DMS153 treated with DMSO at 0.1 percent for 48 hours (cell line): ENCODE results near the gene IGF1.

Source experiments
- DNase-seq: peaks from one replicate; lab custom pipeline; 2025; ENCODE audit not compliant: unreplicated experiment; lab: John Stamatoyannopoulos, UW

The IGF1 gene

GRCh38 chr12:102497743-102498142 is 17.4 kb upstream of the IGF1 start:
- no peak for DNase-seq

GRCh38 chr12:102496591-102496990 is 16.2 kb upstream of the IGF1 start:
- no peak for DNase-seq

DNA sequence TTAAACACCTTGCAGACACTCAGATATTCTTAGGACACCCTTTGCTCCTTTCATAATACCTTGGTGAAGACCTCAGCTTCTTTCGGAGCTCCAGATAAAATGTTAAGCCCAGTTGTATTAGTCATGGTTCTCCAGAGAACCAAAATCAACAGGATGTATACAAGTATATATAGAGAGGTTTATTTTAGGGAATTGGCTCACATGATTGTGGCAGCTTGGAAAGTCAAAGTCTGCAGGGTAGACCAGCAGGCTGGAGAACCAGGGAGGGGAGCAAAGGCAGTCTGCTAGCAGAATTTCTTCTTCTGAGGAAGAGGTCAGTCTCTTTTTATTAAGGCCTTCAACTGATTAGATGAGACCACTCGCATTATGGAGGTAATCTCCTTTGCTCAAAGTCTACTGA is 6.9 kb upstream of the IGF1 start:
- DNase-seq, result no peak

DNA sequence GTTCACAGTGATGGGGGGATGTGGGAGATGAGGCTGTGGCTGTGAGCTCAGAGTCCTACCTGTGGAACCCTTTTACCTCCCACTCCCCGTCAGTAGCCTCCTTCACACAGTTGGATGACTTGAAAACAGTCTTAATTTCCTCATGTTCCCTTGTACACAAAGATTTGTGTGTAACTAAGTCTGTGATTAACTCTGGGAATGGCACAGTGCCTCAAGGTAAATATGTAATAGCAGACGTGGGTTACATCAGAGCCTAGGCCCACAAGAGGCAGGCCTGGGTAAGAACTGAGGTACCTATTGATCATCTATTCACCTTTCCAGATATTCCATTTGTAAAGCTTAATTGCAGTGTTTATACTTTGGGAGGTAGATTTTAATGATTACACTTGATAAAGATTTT is 5.8 kb upstream of the IGF1 start:
- no peak for DNase-seq

DNA sequence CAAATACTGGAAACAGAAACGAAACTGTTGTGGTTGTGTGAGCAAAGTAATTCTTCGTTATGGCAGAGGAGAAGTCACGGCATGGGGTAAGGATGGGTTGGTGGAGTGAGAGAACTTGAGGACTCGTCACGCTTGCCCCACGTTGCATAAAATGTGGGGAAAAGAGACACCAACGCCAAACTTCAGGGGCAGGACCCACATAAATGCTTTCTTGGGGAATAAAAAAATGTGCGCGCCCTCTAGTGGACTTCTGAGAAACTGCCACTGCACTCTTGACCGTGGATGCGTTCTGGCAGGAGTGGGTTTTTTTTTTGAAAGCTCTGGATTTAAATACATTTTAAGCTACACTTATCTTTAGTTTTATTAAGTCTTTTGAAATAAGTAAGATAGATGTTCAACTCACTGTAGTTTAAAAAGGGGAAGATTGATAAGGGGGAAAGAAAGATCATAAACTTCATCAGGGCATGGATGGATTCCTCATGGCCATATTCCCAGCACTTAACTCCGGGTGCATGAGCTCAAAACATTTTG is 4.1 kb upstream of the IGF1 start:
- DNase-seq, result no peak

DNA sequence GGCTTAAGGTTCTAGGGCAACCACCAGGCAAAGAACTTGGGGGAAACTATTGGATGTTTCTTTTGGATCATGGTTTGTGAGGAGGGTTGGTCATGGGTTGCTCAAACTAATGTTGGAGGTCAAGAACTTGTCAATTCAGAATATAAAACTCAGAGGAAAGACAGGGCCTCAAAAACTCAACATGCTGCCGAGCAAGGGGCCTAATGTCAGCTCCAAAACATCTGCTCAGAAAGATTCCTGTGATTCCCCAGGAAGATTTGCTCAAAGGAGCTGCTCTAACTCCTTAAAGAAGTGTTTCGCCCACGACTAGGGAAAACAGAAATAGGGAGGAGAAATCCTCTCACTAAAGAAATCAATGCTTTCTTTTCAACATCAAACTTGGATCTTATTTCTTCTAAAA is 3.7 kb upstream of the IGF1 start:
- DNase-seq, result no peak

DNA sequence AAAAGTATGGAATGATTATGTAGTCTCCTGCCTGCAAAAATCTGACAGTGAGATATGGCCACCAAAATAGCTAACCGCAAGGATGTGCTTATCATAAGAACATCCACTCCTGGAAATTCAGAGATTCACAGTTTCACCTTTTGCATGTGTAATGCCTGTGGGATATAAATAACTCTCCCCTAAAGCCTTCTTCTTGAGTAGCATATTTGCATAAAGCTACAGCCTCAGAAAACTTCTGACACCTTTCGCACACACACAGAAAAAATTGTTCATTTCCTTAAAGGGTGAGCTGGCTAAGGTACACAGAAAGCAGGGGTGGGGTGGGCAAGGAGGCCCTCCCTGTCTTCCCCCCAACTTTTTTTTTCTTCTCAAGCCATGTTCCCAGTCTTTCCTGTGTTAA is 3.1 kb upstream of the IGF1 start:
- DNase-seq, result no peak

DNA sequence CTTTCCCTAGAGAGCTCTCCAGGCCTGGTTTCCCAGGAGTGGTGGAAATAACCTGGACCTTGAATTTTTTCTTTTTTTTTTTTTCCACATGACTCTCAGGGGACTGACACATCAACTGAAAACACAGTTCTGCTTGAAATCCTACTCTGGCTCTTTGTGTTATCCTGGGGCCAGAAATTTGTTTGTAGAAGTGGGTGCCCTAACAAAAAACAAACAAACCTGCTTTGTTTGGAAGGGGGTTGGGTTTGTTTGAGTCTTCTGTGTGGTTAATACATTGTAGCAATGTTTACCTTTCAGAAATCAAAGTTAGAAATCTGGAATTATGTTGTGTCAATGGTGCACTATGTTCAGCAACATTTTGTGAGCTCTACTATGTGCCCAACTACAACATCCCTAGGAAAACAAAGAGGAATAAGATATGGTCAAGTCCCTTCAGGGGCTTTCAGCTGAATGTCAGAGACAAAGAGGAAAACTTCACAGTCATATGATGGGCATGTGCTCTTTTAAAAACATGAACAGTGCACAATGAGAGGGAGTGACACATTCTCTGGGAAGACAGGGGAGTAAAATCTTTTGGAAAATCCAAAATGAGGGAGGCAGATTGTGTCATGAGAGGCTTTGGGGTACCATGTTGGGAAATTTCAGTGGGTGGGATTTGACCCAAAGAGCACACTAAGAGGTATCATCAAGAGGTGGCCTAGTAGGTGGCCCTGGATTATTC is 1.5 kb upstream of the IGF1 start:
- no peak for DNase-seq

- no peak for DNase-seq
These were observed 424 bp downstream of the IGF1 start for GRCh38 chr12:102479939-102480338.

- no peak for DNase-seq
These were observed 1.1 kb downstream of the IGF1 start for GRCh38 chr12:102479099-102479885.

GRCh38 chr12:102478405-102479098 is 1.8 kb downstream of the IGF1 start:
- DNase-seq, result no peak

DNA sequence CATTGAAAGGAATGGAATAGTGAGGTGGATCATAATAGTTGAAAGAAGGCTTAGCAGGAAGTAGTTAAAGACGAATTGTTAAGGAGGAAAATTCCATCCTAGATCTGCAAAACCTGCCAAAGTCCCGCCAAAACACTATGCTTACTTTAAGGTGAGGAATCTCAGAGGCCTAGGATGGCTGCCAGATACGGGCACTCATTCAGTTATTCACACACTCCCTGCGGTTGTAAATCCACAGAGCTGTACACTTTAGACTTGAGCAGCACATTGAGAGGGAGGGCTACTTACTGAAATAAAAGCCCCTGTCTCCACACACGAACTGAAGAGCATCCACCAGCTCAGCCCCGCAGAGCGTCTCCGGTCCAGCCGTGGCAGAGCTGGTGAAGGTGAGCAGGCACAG is 5.0 kb downstream of the IGF1 start:
- no peak for DNase-seq

DNA sequence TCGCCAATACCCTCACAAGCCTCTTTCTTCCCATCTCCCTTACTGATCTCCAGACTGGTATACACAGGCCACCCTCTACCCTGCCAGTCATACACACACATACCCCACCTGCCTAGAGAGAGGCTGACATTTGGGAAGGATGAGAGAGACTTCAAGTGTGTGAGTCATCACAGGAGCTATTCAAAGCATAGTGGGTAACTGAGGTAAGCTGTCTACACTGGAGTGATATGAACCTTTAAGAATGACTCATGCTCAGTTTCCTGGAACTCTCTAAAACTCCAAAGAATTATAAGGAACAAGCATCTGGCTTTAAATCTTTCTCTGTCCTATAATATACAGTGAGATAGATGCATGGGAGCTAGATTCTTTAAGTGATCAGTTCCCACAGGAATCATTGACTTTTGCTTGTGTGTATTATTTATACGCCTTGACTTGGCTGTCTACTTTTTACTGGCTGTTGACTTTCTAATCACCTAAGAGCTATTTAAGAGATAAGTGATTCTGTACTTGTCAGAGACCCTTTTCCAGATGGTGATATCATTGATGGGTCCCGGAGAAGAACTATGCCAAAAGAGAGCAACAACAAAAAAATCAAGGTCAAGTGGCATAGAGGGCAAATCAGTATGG is 5.8 kb downstream of the IGF1 start:
- DNase-seq, result no peak

GRCh38 chr12:102472496-102472895 is 7.9 kb downstream of the IGF1 start:
- DNase-seq, result no peak

- no peak for DNase-seq
These were observed 8.8 kb downstream of the IGF1 start for GRCh38 chr12:102471556-102471955.

DNA sequence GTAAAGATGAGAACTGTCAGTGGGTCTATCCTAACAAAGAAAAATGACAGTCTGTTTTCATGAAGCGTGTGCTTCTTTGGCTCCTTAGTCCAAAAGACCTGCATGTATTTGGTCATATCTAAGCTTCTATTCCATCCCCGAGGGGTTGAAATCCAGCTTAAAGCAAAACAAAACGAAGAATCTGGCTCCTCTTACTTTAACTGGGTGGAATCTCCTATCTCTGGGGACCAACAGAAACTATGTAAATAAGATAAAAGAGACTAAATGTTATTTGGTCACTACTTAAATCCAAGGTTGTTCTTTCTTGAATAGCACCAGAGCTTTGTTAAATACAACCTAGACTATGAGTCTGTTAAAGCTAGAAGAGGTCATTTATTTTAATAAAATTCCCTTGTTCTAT is 9.4 kb downstream of the IGF1 start:
- no peak for DNase-seq

DNA sequence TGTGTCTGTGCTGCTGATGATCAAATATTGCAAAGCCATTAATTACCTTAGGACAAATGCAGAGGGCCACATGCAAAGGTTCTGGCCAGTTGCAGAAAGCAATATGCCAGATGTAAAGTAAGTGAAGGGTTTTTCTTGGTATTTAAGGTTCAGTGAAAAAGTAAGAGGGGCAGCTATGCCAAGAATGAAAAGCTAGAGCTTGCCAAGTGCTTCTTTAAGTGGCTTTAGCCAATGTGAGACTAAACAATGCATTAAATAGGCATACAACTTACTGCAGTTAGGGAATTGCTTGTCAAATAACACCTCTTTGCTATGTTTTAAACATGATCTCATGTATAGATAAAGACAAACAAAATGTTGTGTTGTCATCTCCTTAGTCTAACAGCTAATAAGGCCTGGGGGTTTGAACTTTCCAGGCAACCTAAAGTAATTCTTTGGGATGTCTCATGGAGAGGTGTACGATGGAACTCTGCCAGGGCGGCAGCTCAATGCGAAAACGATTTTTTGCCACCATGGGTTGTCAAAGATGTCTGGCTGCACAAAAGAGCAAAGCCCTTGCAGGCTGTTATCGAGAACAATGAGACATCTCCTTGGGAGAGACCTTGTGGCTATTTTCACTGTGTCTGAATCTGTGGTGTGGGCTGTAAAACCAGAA is 12.0 kb downstream of the IGF1 start:
- no peak for DNase-seq

DNA sequence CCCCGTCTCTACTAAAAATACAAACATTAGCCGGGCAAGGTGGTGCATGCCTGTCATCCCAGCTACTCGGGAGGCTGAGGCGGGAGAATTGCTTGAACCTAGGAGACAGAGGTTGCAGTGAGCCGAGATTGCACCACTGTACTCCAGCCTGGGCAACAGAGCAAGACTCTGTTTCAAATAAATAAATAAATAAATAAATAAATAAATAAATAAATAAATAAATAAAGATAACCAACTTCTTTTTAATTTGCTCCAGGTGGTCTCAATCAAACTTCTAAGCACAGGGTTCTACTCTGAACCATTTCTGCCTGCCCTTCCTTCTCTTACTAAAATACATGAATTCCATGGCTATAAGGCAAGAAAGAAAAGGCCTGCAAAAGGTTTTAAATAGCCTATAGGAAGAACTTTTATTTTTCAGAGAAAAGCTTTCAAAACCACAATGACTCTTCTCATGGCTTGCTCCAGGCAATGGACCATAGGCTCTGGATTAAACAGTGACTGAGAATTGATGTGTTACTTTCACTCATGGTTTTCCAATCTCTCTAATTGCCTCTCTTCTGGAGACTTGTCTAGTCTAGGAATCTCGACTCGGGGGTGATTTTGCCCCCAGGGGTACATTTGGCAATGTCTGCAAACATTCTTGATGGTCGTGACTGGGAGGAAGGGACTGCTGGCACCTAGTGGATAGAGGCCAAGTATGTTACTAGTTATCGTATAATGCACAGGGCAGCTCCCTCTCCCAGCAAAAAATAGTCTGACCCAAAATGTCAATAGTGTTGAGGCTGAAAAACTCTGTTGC is 14.4 kb downstream of the IGF1 start:
- DNase-seq, result no peak

DNA sequence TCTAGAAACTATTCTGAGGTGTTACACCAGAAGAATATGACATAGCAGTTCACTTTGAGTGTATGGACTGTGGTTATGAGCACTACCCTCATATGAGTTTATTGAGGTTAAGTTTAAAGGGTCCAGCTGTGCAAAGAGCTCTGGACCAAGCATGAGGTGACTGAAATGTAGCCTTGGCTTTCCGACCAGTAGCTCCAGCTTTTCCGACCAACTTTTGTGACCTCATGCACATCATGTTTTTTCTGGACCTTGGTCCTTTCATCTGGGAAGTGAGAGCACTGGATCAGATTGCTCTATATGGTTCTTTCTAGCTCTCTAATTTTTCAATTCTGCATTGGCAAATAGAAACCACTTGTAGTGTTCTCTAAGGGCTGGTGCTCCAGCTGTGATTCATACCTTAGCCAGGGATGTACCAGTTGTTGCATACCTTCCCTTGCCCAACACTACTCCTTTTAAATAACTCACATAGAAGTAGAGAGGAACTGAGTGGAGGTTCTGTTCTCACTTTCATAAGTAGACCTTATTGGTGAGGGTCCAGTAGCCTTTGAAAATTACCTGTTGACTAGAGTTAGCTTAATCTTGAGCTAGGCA is 16.6 kb downstream of the IGF1 start:
- no peak for DNase-seq
